Ishikawa (cell line): ENCODE data around the gene DNAAF9.
A peak's percentile ranks its signal among the peaks of the same experiment; 100 is the strongest.

Source experiments
- CEBPB ChIP-seq: IDR thresholded peaks from 2 replicates; pipeline ENCODE4 v1.6.1; 2012
- CREB1 ChIP-seq: IDR thresholded peaks from 2 replicates; pipeline ENCODE4 v1.6.1; 2012; ENCODE audit warnings: low read depth
- EP300 ChIP-seq: IDR thresholded peaks from 2 replicates; pipeline ENCODE4 v1.6.1; 2012; ENCODE audit warnings: borderline replicate concordance
- MAX ChIP-seq: IDR thresholded peaks from 2 replicates; pipeline ENCODE4 v1.6.1; 2012
- NFIC ChIP-seq: IDR thresholded peaks from 2 replicates; pipeline ENCODE4 v1.6.1; 2012
- REST ChIP-seq: IDR thresholded peaks from 2 replicates; pipeline ENCODE4 v1.6.1; 2012; ENCODE audit warnings: low read depth, mild to moderate bottlenecking
- TAF1 ChIP-seq: IDR thresholded peaks from 2 replicates; pipeline ENCODE4 v1.6.1; 2012; ENCODE audit warnings: low read depth, mild to moderate bottlenecking
- USF1 ChIP-seq: IDR thresholded peaks from 2 replicates; pipeline ENCODE4 v1.6.1; 2012
- YY1 ChIP-seq: IDR thresholded peaks from 2 replicates; pipeline ENCODE4 v1.6.1; 2012; ENCODE audit warnings: low read depth

- no peak for TF ChIP-seq REST
- TF ChIP-seq MAX = no peak
- TF ChIP-seq USF1 = peak; percentile 46; the same call in 1 of the 2 replicates
- TF ChIP-seq CEBPB = no peak
- no peak for TF ChIP-seq CREB1
- no peak for TF ChIP-seq EP300
- no peak for TF ChIP-seq YY1
- no peak for TF ChIP-seq TAF1
- no peak for TF ChIP-seq NFIC
Observed at GRCh38 chr20:3390759-3391425, 16.6 kb downstream of the DNAAF9 start.
